CD4-positive, alpha-beta T cell treated with Interleukin-17A for 4 hours (primary cell): ENCODE data around the gene GPRIN3.
"Not testable (repeated sequence)": the region's sequence is repeated elsewhere in the genome, so short reads cannot be mapped to it uniquely, and the experiment has no call there.

ENCODE experiments used
- DNase-seq: peaks from one replicate; pipeline ENCODE4 v3.0.0-alpha.2; 2020; ENCODE audit warnings: mixed read lengths

Gene GPRIN3

DNA sequence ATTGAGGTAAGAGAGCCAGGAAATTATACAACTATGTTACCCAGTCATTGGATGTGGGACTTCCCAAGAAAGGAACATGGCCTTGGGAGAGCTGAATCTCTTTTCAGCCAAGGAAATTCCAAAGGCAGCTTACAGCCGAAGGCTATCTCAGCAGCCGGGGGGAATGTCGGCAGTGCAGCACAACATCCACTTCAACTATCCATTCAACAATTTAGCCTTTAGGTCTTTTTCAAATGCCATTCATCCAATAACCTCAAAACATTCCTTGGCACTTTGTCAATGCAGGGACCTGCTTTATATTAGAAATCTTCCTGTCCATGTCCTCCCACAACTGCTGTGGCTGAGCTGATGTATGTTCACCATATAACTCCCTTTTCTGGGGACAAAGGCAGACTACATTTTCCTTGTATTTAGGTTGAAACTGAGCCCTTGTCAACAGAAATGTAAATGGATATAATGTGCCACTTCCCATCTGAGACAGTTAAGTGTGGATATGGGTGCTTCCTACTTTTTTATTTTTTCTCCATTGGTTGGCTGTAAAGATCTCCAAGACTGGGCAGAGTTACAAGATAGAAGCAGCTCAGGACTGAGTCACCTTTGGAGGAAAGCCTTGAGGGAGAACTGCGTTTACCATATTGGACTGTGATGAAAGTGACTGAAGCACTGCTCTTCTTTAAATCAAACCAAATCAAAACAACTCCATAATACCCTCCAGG is 94.8 kb downstream of the GPRIN3 start:
- no peak for DNase-seq

DNA sequence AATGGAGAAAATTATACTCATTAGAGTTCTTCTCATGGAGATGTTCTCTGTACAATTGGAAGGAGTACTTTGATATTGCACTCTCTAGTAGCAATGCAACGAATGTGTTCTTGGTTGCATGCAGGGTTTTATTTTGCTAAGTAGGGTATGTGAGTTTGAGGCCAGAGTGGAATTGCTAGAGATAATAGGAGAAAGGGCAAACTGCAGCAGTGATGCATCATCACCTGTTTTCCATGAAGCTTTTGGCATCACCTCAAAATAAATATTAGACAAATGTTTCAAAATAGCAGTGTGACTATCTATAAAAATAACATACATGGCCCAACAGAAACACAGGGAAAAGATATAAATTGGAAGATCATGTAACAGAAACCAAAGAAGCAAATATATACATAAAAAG is 103.0 kb downstream of the GPRIN3 start:
- DNase-seq = no peak

DNA sequence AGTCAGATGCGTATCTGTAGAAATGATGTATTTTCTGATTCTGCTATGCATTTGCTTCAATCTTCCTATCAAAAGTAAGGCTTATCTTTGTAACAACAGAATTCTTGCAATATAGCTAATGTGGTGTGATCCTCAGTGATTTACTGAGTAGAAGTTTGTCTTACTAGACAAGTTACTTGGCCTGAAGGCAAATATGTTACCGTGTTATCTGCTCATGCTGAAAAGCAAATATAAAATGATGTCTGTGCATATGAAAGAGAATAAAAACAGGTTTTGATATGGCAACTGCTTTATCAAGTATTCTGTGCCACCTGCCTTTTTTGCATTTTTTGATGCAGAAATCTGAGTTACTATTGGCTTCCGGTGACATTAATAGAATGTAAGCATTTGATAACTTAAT is 103.7 kb downstream of the GPRIN3 start:
- no peak for DNase-seq

DNA sequence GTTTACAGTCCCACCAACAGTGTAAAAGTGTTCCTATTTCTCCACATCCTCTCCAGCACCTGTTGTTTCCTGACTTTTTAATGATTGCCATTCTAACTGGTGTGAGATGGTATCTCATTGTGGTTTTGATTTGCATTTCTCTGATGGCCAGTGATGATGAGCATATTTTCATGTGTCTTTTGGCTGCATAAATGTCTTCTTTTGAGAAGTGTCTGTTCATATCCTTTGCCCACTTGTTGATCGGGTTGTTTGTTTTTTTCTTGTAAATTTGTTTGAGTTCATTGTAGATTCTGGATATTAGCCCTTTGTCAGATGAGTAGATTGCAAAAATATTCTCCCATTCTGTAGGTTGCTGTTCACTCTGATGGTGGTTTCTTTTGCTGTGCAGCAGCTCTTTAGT is 108.2 kb downstream of the GPRIN3 start:
- not testable (repeated sequence) for DNase-seq

DNA sequence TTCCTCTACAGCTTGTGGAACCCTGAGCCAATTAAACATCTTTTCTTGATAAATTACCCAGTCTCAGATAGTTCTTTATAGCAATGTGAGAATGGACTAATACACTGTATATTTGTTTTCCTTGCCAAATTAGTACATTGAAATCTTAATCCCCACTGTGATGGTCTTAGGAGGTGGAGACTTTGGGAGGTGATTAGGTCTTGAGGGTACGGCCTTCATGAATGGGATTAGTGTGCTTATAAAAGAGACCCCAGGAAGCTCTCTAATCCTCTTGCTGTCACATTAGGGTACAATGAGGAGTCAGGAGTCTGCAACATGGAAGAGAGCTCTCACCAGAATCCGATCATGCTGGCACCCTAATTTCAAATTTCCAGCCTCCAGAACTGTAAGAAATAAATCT is 109.7 kb downstream of the GPRIN3 start:
- DNase-seq = no peak

DNA sequence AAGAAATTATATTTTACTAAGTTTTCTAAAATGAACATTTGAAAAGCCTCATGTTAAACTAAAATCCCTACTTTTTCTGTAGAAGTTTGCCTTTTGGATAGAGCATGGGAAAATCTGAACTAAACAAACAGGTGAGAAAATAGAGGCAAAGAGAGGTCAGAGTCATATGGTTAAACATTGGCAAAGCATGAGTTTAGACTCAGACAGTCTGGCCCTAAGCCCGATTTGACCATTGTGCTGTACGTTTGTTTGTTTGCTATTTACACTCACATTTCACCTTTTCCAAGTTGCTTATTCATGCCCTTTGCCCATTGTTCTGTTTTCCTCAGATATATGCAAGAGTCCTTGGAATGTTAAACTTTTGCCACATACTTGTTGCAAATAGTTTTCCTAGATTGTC is 110.9 kb downstream of the GPRIN3 start:
- no peak for DNase-seq

DNA sequence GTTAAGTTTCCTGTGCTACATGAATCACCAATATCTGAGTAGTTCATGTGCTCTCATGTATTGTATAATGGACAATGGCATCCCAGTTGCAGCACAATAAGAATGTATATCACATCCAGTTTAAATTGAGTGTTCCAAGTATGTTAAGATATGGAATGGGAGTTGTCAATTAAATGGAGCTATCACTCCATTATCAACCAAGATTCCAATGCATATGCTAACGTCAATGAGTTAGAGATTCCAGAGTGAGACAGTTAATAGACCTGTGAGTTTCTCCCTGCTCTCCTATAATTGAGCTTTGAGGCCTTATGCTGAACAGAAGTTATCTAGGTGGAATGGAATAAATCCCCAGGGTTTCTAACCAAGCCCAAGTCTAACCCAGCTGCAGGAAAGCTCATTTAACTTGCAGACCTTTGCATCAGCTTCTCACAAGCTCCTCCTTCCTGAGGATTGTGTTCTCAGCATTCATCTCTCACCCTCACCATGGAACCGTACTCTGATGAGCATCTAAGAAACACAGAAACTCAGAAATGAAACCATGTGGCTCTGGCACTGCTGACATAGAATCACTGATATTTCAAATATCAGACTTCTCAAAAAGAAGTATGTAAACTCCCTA is 111.4 kb downstream of the GPRIN3 start:
- DNase-seq = no peak

DNA sequence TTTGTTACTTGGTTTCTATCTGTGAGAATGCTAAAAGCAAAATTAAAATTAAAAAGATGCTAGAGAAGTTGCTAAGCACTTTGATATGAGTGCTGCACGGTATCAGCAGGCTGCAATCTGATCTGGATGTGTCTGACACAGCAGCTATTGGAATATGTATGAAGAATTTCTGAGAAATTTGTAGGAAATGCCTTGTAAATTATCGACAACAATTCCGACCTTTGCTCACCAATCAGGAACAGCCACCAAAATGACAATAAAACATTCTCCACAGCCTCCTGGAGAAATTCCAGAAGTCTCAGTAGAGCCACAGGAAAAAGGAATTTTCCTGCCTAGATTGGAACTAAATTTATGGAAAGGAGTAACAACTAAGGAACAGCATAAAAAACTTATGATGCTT is 113.8 kb downstream of the GPRIN3 start:
- no peak for DNase-seq
